GM12801 (cell line): ENCODE measurements around the gene ORMDL1.

Experiments
- CTCF ChIP-seq: IDR thresholded peaks from one replicate; pipeline ENCODE4 v1.5.1; 2011; ENCODE audit warnings: control low read depth; ENCODE audit not compliant: insufficient read length; ENCODE audit errors: extremely low read depth

The ORMDL1 gene

DNA sequence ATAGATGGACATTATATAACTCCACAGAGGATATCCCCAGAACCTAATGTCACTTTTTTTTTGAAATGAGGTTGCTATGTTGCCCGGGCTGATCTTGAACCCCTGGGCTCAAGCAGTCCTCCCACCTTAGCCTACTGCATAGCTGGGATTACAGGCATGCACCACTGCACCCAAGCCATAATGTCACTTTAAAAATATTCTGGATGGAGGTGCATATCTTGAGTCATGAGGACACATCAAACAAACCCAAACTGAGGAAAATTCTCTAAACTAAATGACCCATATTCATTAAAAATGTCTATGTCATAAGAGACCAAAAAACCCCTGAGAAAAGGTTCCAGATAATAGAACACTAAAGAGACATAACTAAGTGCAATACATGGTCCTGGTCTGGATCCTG is 57.9 kb downstream of the ORMDL1 start:
- no peak for TF ChIP-seq CTCF

GRCh38 chr2:189723192-189723591 is 60.9 kb downstream of the ORMDL1 start:
- TF ChIP-seq CTCF: no peak
